Lower lobe of right lung (tissue), 2 donors: ENCODE data around the gene MARF1. TPM values are rescaled to one million over a fixed set of nuclear protein-coding genes. Genes with fewer than 3 reads are reported as not detected.
"Not testable (repeated sequence)": the region's sequence is repeated elsewhere in the genome, so short reads cannot be mapped to it uniquely, and the experiment has no call there.

Experiments
- ATAC-seq, 2 donors: fragments of 200-7000 bp; cut with Tn5 transposase; one replicate each; pipeline ENCODE4 v1.9.1; 2020 to 2022; ENCODE audit warnings: mild to moderate bottlenecking in 2 of 2, moderate library complexity in 2 of 2
- DNase-seq: peaks from one replicate; pipeline ENCODE4 v3.0.0-alpha.2; 2020
- H3K27ac ChIP-seq: fragments of 200-600 bp; one replicate; pipeline ENCODE4 v1.8.0; 2022
- H3K27me3 ChIP-seq: fragments of 200-600 bp; one replicate; pipeline ENCODE4 v1.8.0; 2022; ENCODE audit warnings: low read depth
- H3K36me3 ChIP-seq: fragments of 200-600 bp; one replicate; pipeline ENCODE4 v1.8.0; 2022; ENCODE audit warnings: mild to moderate bottlenecking
- H3K4me1 ChIP-seq: fragments of 200-600 bp; one replicate; pipeline ENCODE4 v1.8.0; 2022
- H3K4me3 ChIP-seq: fragments of 200-600 bp; one replicate; pipeline ENCODE4 v1.8.0; 2022; ENCODE audit warnings: mild to moderate bottlenecking
- H3K9me3 ChIP-seq: fragments of 200-600 bp; one replicate; pipeline ENCODE4 v1.8.0; 2022
- CTCF ChIP-seq: fragments of 200-600 bp; IDR thresholded peaks from one replicate; pipeline ENCODE4 v1.8.0; 2022; ENCODE audit warnings: antibody characterized with exemption, mild to moderate bottlenecking
- intact Hi-C: fragments of 100-400 bp; cut with DNase I; formaldehyde crosslinking; loops from one replicate; pipeline ENCODE4 v1.11.0; 2022
- total RNA-seq: library from RNA; stranded (reverse); fragmentation: NEBNext Ultra II Directional; extraction: Animal tissue kit (Norgen Biotek cat#: 25700); gene quantifications from one replicate; pipeline ENCODE4 v1.2.1, GENCODE V29; 2021
- donor health status: DM: no; HTN: yes; CAD: no; lungs with severe emphysema.

MARF1 gene
- total RNA-seq, 1 donor from 2014 or later: 111 TPM

GRCh38 chr16:15658149-15658548 is 15.2 kb upstream of the MARF1 start:
- DNase-seq: no peak

DNA sequence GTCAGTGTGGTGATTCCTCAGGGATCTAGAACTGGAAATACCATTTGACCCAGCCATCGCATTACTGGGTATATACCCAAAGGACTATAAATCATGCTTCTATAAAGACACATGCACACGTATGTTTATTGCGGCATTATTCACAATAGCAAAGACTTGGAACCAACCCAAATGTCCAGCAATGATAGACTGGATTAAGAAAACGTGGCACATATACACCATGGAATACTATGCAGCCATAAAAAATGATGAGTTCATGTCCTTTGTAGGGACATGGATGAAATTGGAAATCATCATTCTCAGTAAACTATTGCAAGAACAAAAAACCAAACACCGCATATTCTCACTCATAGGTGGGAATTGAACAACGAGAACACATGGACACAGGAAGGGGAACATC is 12.6 kb upstream of the MARF1 start:
- intact Hi-C loops, H3K27ac ChIP-seq, H3K9me3 ChIP-seq, ATAC-seq, H3K36me3 ChIP-seq, H3K4me3 ChIP-seq, DNase-seq, H3K27me3 ChIP-seq: not testable (repeated sequence)
- H3K4me1 ChIP-seq: peaks cover 38% of the 10 kb centered on the region

More at GRCh38 chr16:15658149-15658548, 15.2 kb upstream of the MARF1 start:
- Histone ChIP-seq H3K27ac (no peak overlapping the region), H3K4me3 (no peak overlapping the region), H3K27me3 (no peaks in the 10 kb centered on the region), H3K9me3 (no peaks in the 10 kb centered on the region), H3K4me1 (peaks cover 23% of the 10 kb centered on the region), H3K36me3 (peaks cover 5% of the 10 kb centered on the region)
- peak in 1 of 2 donors; percentile 34 for ATAC-seq
- intact Hi-C loops: no loop called here
- no peak for TF ChIP-seq CTCF

GRCh38 chr16:15654591-15654990 is 11.6 kb upstream of the MARF1 start:
- Histone ChIP-seq H3K4me3 (no peak overlapping the region), H3K27me3 (no peaks in the 10 kb centered on the region), H3K9me3 (no peaks in the 10 kb centered on the region), H3K27ac (no peak overlapping the region), H3K4me1 (peaks cover 35% of the 10 kb centered on the region), H3K36me3 (peaks cover 5% of the 10 kb centered on the region)
- no peak for ATAC-seq
- intact Hi-C loops: no loop called here
- no peak for DNase-seq
- TF ChIP-seq CTCF: no peak

- Histone ChIP-seq H3K27ac (no peak overlapping the region), H3K9me3 (no peaks in the 10 kb centered on the region), H3K36me3 (peaks cover 5% of the 10 kb centered on the region), H3K4me1 (peaks cover 30% of the 10 kb centered on the region), H3K4me3 (no peak overlapping the region), H3K27me3 (no peaks in the 10 kb centered on the region)
- TF ChIP-seq CTCF: no peak
- intact Hi-C loops: no loop called here
- no peak for DNase-seq
- ATAC-seq: no peak
Observed at GRCh38 chr16:15653227-15653626, 10.3 kb upstream of the MARF1 start.

GRCh38 chr16:15652293-15653001 is 9.5 kb upstream of the MARF1 start:
- H3K9me3 ChIP-seq: no peaks in the 10 kb centered on the region
- peaks cover 30% of the 10 kb centered on the region for H3K4me1 ChIP-seq
- no peak for TF ChIP-seq CTCF
- no peak overlapping the region for H3K4me3 ChIP-seq
- intact Hi-C loops: no loop called here
- ATAC-seq (no peak), DNase-seq (no peak)
- no peaks in the 10 kb centered on the region for H3K27me3 ChIP-seq
- H3K27ac ChIP-seq: no peak overlapping the region
- peaks cover 5% of the 10 kb centered on the region for H3K36me3 ChIP-seq

DNA sequence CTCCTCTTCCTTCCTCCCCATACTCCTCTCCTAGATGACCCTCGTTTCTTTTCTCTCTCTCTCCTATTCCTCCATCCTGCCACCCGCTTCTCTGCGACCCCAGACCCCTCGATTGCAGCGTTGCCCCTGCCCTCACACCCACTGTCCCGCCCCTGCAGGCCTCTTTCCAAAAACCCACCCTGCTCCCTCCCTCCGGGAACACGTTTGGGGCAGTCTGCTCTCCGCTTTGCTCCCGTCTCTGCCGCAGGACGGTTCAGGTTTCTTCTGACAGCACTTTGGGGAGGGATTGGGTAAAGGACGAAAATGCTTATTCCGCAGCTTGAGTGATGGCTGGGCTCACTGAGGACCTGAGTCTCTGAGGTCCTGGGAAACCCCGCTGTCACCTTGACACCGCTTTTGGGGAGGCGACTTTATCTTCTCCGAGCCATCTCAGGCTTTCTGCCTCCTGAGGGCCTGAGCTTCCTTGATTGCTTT is 7.8 kb upstream of the MARF1 start:
- no peaks in the 10 kb centered on the region for H3K27me3 ChIP-seq
- no peaks in the 10 kb centered on the region for H3K36me3 ChIP-seq
- H3K27ac ChIP-seq: peak overlapping the region; percentile 95
- intact Hi-C loops: no loop called here
- ATAC-seq: peak; percentile 11 to 30
- peak overlapping the region; percentile 97 for H3K4me3 ChIP-seq
- DNase-seq: peak; percentile 48
- no peaks in the 10 kb centered on the region for H3K9me3 ChIP-seq
- H3K4me1 ChIP-seq: peaks cover 30% of the 10 kb centered on the region
- no peak for TF ChIP-seq CTCF
